ENCODE results near the gene DMRTB1.
"Not testable (repeated sequence)": the region's sequence is repeated elsewhere in the genome, so short reads cannot be mapped to it uniquely, and the experiment has no call there.

Gene DMRTB1

GRCh38 chr1:53459321-53460175 is at the start of gene DMRTB1:
DMRTB1 (plus strand) TSS chr1:53459399; CDS start chr1:53459454, 55 bp downstream.
- no peak for DNase-seq

DNA sequence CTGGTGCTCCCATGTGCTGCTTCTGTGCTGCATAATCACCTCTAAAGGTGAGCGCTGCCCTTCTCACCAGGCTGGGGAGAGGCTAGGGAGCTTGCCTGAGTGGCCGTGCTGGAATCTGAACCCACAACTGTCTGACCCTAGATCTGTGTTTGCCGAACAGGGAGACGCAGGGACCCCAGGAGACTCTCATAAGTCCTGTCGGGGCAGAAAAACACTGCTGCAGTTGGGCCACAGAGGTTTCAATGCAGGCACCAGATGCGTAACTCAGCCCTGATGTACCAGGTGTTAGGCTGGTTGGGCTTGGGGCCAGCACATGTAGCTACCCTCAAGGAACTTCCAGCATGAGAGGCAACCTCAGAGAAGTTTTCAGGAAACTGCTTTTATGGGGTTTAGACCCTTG is 49.5 kb upstream of the DMRTB1 start:
- no peak for DNase-seq

DNA sequence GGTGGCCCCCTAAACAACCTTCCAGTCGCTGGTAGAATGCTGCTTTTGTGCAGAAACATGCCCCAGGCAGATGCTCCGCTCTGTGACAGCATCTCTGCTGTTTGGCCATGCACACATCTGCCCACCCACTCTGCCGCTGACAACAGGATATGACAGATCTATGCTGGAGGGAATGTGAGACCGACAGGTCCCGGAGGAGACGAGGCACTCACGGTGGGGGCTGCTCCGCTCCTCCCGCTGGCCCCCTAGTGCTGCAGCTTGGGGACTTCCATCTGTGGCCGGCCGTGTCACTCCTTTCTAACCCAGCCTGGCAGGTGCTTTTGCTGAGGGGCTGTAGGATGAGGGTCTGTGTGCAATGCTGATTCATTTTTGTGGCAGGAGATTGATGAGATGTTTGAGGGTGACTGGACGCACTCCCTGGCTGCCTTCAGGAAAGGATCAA is 49.1 kb upstream of the DMRTB1 start:
- no peak for DNase-seq

DNA sequence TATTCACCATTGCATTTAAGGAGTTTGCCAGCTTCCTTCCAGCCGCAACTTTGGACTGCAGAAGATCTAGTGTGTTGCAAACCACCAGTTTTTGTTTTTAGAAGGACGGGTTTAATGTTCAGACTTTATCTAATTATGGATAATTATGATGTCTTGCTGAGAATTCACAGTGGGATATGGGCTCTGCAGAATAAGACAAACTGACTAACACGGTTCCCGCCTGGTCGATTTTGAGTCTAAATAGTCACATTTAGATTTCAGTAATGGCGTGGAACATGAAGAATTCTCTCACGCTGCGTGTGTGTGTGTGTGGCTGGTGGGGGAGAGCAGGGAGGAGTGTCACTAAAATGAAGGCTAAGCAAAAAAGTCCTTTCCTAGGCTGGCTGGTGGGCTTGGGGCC is 48.5 kb upstream of the DMRTB1 start:
- no peak for DNase-seq

GRCh38 chr1:53411541-53412152 is 47.6 kb upstream of the DMRTB1 start:
- DNase-seq: no peak

GRCh38 chr1:53412285-53413174 is 46.7 kb upstream of the DMRTB1 start:
- no peak for DNase-seq

DNA sequence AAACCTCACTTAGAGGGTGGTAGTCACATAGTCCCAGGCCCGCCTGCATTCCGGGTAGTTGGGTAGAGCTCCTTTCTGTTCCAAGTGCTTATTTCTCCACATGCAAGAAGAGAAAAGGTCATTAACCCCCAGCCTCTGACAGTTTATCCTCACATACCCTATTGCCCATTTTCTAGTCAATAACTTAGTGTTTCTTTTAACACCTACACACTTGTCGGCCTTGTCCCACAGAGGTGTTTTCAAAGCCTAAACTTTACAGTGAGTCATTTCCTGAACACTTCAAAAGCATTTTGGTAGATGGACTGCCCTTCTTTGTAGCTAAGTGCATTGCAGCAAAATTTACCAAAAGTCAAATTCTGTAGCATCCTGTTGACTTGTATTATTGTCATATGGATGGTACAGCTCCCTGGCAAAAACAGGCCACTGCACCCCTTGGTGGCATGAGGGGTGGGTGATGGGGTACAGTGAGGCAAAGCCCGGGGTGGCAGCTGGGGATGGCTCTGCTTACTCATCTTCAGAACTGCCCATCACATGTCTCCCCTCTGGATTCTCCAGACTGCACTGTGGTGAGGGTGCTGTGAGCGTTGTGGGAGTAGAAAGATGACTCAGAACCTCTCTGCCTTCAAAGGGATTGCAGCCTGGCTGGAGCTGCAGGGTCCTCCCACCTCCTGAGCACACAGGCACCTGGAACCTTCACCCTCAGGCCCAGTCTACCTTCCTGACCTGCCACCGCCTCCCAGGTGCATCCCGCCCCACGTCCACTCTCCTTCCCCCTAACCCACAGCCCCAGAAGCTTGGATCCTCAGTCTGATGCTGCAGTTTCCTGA is 45.8 kb upstream of the DMRTB1 start:
- DNase-seq: peak; percentile 30 to 38

DNA sequence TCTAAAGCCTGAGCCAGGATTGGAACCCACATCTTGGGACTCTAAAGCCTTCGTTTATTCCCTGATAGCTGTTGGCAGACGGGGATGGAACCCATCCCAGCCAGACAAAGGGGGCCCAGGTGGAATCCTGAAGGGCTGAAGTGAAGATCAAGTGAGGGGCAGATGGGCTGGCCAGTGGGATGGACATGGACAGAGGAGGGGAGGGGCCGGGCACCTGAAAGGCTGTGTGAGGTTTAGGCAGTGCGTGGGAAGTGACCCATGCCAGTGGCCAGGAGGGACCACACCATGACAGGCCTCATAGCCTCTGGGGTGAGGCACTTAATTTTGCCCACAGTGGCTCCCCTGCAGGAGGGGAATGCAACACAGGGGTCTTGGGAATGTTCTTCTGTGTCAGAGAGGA is 44.6 kb upstream of the DMRTB1 start:
- DNase-seq: no peak

DNA sequence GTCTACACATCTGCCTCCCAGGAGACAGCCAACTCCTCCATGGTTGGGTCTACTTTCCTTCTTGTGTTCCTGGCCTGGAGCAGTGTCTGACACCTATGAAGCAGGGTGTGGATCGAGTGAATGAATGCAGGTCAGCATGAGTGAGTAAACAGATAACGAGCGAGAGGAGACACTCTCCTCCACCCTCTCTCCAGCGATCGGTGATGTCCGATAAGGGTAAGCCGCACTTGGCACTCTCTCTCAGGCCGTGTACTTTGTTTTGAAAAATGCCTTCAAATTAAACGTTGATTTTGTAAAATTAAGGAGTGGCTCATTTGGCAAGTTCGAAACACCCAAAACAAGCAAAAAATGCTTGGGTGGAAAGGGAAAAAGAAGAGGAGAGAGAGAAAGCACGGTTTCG is 43.8 kb upstream of the DMRTB1 start:
- no peak for DNase-seq

DNA sequence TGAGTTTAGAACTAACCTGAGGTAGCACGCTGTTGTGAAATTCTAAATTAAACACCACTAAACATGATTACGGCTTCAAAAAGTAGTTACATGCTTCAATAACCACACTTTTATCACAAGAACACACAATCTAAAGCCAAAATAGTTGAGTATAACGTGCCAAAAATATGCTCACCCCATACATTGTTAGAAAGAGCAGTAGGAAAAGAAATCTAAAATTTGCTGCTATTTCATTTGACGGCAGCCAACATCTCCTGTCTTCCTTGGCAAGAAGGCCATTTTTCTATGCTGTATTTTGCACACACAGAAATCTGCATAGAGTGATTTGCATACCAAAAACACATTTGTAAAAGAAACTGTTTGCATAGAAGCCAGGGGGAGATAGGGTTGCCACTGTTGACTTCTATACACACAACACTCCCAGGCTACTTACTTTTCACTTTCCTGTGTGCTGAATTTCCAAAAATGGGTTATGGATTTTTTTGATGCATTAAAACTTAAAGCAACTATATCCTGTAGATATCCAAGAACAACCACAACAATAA is 42.9 kb upstream of the DMRTB1 start:
- DNase-seq: no peak

- DNase-seq: no peak
These were observed 42.1 kb upstream of the DMRTB1 start for GRCh38 chr1:53417074-53417511.

DNA sequence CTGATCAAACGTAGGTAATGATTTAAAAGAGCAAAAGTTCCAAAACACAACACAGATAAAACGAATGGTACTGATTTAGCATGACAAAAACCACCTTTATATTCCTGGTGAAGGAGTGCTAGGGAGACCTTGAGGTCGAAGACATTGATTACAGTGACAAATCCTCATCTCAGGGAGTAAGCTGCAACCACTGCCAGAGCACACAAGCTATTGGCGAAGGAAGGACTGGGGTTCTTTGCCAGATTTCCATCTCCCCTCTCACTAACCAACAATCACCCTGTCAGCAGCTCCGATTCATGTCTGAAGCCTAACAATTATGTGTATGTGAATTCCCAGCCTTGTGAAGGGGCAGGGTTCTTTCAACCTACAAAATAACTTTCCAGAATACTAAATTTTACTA is 40.2 kb upstream of the DMRTB1 start:
- no peak for DNase-seq

GRCh38 chr1:53420341-53420740 is 38.9 kb upstream of the DMRTB1 start:
- no peak for DNase-seq

DNA sequence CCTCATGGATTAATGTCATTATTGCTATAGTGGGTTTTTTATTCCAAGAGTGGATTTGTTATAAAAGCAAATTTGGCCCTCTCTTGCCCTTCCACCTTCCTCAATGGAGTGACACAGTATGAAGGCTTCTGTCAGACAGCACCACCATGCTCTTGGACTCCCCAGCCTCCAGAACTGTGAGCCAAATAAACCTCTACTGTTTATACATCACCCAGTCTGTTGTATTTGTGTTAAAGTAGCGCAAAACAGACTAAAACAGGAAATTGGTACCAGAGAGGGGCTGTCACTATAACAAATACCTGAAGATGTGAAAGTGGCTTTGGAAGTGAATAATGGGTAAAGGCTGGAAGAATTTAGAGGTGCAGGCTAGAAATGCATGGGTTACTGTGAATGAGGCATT is 38.0 kb upstream of the DMRTB1 start:
- no peak for DNase-seq

- DNase-seq: no peak
These were observed 28.9 kb upstream of the DMRTB1 start for GRCh38 chr1:53430261-53430660.

DNA sequence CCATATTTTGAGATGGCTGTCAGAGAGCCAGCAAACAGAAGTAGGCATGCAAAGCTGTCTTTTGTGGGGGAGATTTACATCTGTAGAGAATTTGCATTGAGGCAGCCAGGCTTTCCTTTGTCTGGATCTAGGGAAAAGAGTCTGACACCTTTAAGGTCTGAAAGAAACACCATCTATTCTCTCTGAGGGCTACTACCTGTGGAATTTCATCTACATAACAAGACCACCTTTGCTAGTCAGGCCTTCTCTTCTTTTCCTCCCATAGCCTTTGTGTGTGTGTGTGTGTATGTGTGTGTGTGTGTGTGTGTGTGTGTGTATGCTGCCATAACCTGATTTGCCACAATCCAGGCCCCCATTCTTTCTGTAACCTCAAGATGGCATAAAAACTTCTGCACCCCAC is 28.4 kb upstream of the DMRTB1 start:
- DNase-seq: no peak

DNA sequence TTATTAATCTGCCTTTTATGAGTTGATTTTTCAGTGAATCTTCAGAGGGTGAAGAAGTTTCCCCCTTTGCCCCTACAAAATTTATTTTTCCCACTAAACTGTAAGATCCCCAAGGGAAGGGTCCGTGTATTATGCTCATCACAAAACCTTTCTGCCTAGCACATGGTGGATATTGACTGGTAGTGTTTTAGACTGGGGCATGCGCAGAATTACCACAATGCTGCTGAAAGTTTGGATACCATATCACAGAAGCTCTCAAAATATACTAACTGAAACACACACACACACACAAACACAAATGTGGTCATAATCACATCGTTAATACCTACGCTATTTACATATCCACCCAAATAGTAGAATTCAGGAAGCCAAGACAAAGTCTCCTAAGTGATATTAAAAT is 28.0 kb upstream of the DMRTB1 start:
- no peak for DNase-seq

DNA sequence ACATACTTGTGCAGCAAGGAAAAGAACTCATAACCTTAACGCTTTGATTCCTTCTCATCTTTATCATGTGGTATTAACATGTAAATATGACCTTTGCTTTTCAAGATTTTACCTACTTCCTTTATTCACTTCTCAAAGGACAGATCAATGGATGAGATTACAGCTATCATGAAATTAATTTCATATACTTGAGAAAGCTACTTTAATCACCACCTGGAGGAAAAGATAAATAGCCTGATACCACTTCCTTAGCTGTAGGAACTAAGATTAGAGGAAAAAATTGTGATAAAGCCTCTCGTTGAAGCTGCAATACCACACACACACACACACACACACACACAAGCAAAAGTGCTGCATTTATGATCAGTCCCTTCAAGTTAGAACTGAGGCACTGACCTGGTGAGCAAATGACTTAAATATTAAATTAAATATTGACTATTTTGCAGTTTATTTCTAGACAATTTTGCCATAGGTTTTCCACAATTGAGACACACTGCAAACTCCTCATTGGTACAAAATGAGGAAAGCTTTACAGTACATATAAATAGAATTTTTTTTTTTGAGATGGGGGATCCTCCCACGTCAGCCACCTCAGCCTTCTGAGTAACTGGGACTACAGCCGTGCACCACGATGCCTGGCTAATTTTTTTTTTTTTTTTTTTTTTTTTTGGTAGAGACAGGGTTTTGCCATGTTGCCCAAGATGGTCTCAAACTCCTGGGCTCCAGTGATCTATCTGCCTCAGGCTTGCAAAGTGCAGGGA is 27.2 kb upstream of the DMRTB1 start:
- DNase-seq: no peak

DNA sequence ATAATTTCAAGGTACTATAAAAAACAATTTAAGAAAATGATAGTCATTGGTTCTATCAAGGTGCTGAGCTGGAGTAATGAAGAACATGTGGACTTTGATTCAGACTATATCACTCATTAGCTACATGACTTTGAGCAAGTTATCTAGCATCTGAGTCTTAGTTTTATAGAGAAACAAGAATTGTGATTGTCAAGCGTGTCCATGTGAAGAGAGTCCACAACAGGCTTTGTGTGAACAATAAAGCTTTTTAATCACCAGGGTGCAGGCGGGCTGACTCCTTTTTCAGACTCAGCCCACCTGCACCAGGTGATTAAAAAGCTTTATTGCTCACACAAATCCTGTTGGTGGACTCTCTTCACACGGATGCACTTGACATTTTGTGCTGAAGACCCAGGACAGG is 26.6 kb upstream of the DMRTB1 start:
- DNase-seq: no peak

DNA sequence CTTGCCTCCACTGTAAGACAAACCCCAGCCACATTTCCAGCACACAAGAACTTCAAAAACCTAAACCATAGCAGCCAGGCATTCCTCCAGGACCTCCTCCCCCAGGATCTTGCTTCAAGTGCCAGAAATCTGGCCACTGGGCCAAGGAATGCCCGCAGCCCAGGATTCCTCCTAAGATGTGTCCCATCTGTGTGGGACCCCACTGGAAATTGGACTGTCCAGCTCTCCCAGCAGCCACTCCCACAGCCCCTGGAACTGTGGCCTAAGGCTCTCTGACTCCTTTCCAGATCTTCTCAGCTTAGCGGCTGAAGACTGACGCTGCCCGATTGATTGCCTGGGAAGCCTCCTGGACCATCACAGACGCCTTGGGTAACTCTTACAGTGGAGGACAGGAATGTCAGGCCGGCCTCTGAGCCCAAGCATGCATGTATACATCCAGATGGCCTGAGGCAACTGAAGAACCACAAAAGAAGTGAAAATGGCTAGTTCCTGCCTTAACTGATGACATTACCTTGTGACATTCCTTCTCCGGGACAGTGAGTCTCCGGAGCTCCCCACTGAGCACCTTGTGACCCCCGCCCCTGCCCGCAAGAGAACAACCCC is 24.7 kb upstream of the DMRTB1 start:
- not testable (repeated sequence) for DNase-seq

DNA sequence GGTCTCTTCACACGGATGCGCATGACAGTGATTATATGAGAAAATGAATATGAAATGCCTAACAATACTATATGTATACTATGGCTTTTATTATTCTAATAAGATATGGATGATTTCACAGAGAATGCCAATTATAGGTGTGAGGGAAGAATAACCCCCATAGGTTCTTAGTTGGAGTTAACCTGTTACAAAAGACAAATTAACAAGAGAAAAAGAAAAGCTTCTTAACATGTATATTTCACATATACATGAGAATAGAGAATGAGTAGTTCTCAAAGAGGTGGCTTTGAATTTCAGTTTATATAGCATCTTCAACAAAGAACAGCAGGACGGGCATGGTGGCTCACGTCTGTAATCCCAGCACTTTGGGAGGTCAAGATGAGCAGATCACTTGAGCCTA is 24.0 kb upstream of the DMRTB1 start:
- no peak for DNase-seq
